K562 (cell line): Measurements from ENCODE around the gene LRRIQ1. TPM values are rescaled to one million over a fixed set of nuclear protein-coding genes. Genes with fewer than 3 reads are reported as not detected.
A peak's percentile ranks its signal among the peaks of the same experiment; 100 is the strongest.

Source experiments
- ATAC-seq: fragments of 200-7000 bp; cut with Tn5 transposase; 3 replicates; pipeline ENCODE4 v1.9.1; 2020; ENCODE audit warnings: moderate library complexity
- BruUV-seq: library from RNA; stranded (reverse); fragments of 400-500 nt; replicated peaks from 2 replicates; lab custom pipeline; 2021; lab: Mats Ljungman, UMichigan
- CTCF ChIA-PET: fragments of 300-600 bp; formaldehyde crosslinking; extraction: SDS; loops from one replicate; lab custom pipeline; 2021; ENCODE audit warnings: low intra/inter-chr PET ratio; lab: Yijun Ruan, JAX
- POLR2A ChIA-PET: fragments of 300-600, 350-650 bp; sonication (Branson Sonifier 250); formaldehyde crosslinking; extraction: SDS; loops from one replicate; lab custom pipeline; 2021; ENCODE audit warnings: antibody characterized with exemption, inconsistent platforms; lab: Yijun Ruan, JAX
- DNase-seq, 4 experiments: peaks; one replicate each; pipeline versions ENCODE4 v3.0.0 to v3.0.0-alpha.2; 2011 to 2018; ENCODE audit warnings: low spot score in 3 of 4, mixed read lengths in 3 of 4; ENCODE audit errors: extremely low read depth in 1 of 4
- FAIRE-seq: peaks from 2 replicates; lab custom pipeline; 2011; peaks lifted over from hg19 to GRCh38; lab: Jason Lieb, UNC
- H2AFZ ChIP-seq: 2 replicates; pipeline ENCODE4 v1.6.0; 2011; ENCODE audit warnings: low read depth, low read length, control low read depth, inconsistent platforms
- H3K27ac ChIP-seq: fragments of 200-600 bp; 3 replicates; pipeline ENCODE4 v1.8.0; 2011; ENCODE audit warnings: low read depth, mild to moderate bottlenecking, control low read depth, inconsistent platforms, low read length, moderate library complexity, mixed read lengths; ENCODE audit errors: extremely low read depth
- H3K27me3 ChIP-seq, 2 experiments: fragments of 300-600 bp in 1 of 2; 2 replicates in 1 of 2; 3 replicates in 1 of 2; pipeline versions ENCODE4 v1.6.0 to v1.8.0; 2011; ENCODE audit warnings: inconsistent platforms in 2 of 2, low read length in 2 of 2, mild to moderate bottlenecking in 1 of 2, mixed read lengths in 1 of 2, moderate library complexity in 1 of 2; ENCODE audit not compliant: control insufficient read depth in 2 of 2, insufficient read depth in 2 of 2
- H3K36me3 ChIP-seq: fragments of 300-600 bp; 3 replicates; pipeline ENCODE4 v1.8.0; 2011; ENCODE audit warnings: mild to moderate bottlenecking, low read length, inconsistent platforms; ENCODE audit not compliant: control insufficient read depth, insufficient read depth
- H3K4me1 ChIP-seq, 2 experiments: fragments of 200-600 bp in 1 of 2; replicated peaks in 1 of 2; 2 replicates in 1 of 2; 3 replicates in 1 of 2; pipeline versions ENCODE4 v1.5.1 to v1.8.0; 2011; ENCODE audit warnings: inconsistent platforms in 2 of 2, low read length in 2 of 2, mild to moderate bottlenecking in 1 of 2, mixed read lengths in 1 of 2, moderate library complexity in 1 of 2; ENCODE audit not compliant: control insufficient read depth in 2 of 2, insufficient read depth in 2 of 2
- H3K4me2 ChIP-seq: 2 replicates; pipeline ENCODE4 v1.6.1; 2011; ENCODE audit warnings: low read length, control low read depth, inconsistent platforms, mixed read lengths; ENCODE audit not compliant: insufficient read depth
- H3K4me3 ChIP-seq: fragments of 200-600 bp; sonication (generic), shearing (Covaris generic); 2 replicates; pipeline ENCODE4 v1.5.1; 2016; ENCODE audit warnings: control low read depth, inconsistent platforms
- H3K79me2 ChIP-seq: fragments of 200-600 bp; 3 replicates; pipeline ENCODE4 v1.8.0; 2011; ENCODE audit warnings: low read length, inconsistent platforms; ENCODE audit not compliant: control insufficient read depth, insufficient read depth
- H3K9ac ChIP-seq, 2 experiments: 2 replicates each; pipeline versions ENCODE4 v1.6.0 to v1.6.1; 2011; ENCODE audit warnings: low read depth in 2 of 2, low read length in 2 of 2, control low read depth in 1 of 2, inconsistent platforms in 1 of 2, mild to moderate bottlenecking in 1 of 2, mixed read lengths in 1 of 2; ENCODE audit not compliant: insufficient read depth in 1 of 2
- H3K9me1 ChIP-seq: one replicate; pipeline ENCODE4 v1.6.0; 2011; ENCODE audit warnings: inconsistent platforms, mild to moderate bottlenecking, low read length, moderate library complexity; ENCODE audit not compliant: control insufficient read depth, insufficient read depth
- H3K9me3 ChIP-seq: replicated peaks from 2 replicates; pipeline ENCODE4 v1.5.1; 2011; ENCODE audit warnings: low read depth, low read length, inconsistent platforms; ENCODE audit not compliant: control insufficient read depth, insufficient read depth
- H4K20me1 ChIP-seq: replicated peaks from 2 replicates; pipeline ENCODE4 v1.6.1; 2011; ENCODE audit warnings: low read length, inconsistent platforms, mixed read lengths; ENCODE audit not compliant: control insufficient read depth, insufficient read depth
- CBFB ChIP-seq: sonication (generic); formaldehyde crosslinking; IDR thresholded peaks from 2 replicates; pipeline ENCODE4 v1.4.0; 2020; ENCODE audit warnings: mild to moderate bottlenecking, missing genetic modification reagents
- GTF2F1 ChIP-seq: IDR thresholded peaks from 2 replicates; pipeline ENCODE4 v1.6.1; 2011; ENCODE audit warnings: low read depth, low read length, improper control_type of control experiment
- HDAC8 ChIP-seq: fragments of 450-650 bp; IDR thresholded peaks from 2 replicates; pipeline ENCODE4 v1.6.1; 2016; ENCODE audit warnings: mild to moderate bottlenecking, missing genetic modification characterization, moderate library complexity, missing compliant biosample characterization
- KAT8 ChIP-seq: fragments of 450-650 bp; IDR thresholded peaks from 2 replicates; pipeline ENCODE4 v1.6.1; 2016; ENCODE audit warnings: low read depth, mild to moderate bottlenecking
- MLLT1 ChIP-seq, 2 experiments: fragments of 450-650 bp; IDR thresholded peaks; 2 replicates each; pipeline ENCODE4 v1.6.1; 2016
- PHB2 ChIP-seq: fragments of 450-650 bp; IDR thresholded peaks from 2 replicates; pipeline ENCODE4 v1.6.1; 2017; ENCODE audit warnings: low read depth
- PYGO2 ChIP-seq: fragments of 450-650 bp; IDR thresholded peaks from 2 replicates; pipeline ENCODE4 v1.6.1; 2016; ENCODE audit warnings: mild to moderate bottlenecking, missing genetic modification characterization, moderate library complexity, missing compliant biosample characterization
- RFX1 ChIP-seq: fragments of 450-650 bp; IDR thresholded peaks from 2 replicates; pipeline ENCODE4 v1.6.1; 2016; ENCODE audit warnings: mild to moderate bottlenecking, moderate library complexity
- TAL1 ChIP-seq: fragments of 450-650 bp; IDR thresholded peaks from 2 replicates; pipeline ENCODE4 v1.6.1; 2016; ENCODE audit warnings: mild to moderate bottlenecking
- ZBTB11 ChIP-seq, 3 experiments: fragments of 200-800 bp in 1 of 3; fragments of 250-450 bp in 1 of 3; fragments of 450-650 bp in 1 of 3; sonication (Bioruptor Pico) in 1 of 3; sonication (Bioruptor generic) in 1 of 3; formaldehyde crosslinking in 1 of 3; IDR thresholded peaks; 2 replicates each; pipeline versions ENCODE4 v1.6.1 to v1.8.0; 2016 to 2022; ENCODE audit warnings: mild to moderate bottlenecking in 2 of 3, missing genetic modification characterization in 2 of 3, missing compliant biosample characterization in 1 of 3, moderate library complexity in 1 of 3
- ZBTB34 ChIP-seq: fragments of 250-450 bp; sonication (Bioruptor Pico); IDR thresholded peaks from 2 replicates; pipeline ENCODE4 v1.8.0; 2021; ENCODE audit warnings: mild to moderate bottlenecking, moderate library complexity
- ZKSCAN1 ChIP-seq: fragments of 150-350 bp; IDR thresholded peaks from 2 replicates; pipeline ENCODE4 v1.6.1; 2016; ENCODE audit warnings: low read depth, low read length
- ZNF589 ChIP-seq: fragments of 200-800 bp; sonication (Bioruptor generic); IDR thresholded peaks from 2 replicates; pipeline ENCODE4 v1.6.1; 2016; ENCODE audit warnings: low read depth, missing genetic modification characterization, missing compliant biosample characterization
- WGBS: fragments of 100-300 bp; shearing (Covaris generic); methylation state at CpG from one replicate; pipeline ENCODE4 v1.1.6; 2016; ENCODE audit warnings: low coverage, mixed read lengths; ENCODE audit not compliant: insufficient coverage; ENCODE audit errors: missing lambda C conversion rate; 5-methylcytosine and 5-hydroxymethylcytosine counted together
- in situ Hi-C: fragments of 300-500 bp; cut with MboI; formaldehyde crosslinking; loops from 4 replicates; pipeline ENCODE4 v1.15.0; 2018; ENCODE audit warnings: inconsistent platforms, mixed read lengths
- intact Hi-C: fragments of 100-400 bp; cut with micrococcal nuclease; formaldehyde crosslinking; loops from 2 replicates; pipeline ENCODE4 v1.14.2; 2022
- polyA plus RNA-seq, 8 experiments: library from polyadenylated mRNA; depleted of rRNA in 4 of 8; stranded (reverse) in 5 of 8; unstranded in 3 of 8; fragments of >200 nt; fragmentation: Nextera tagmentation in 2 of 8; fragmentation: Illumina TruSeq in 1 of 8; extraction: Ambion mirVana in 2 of 8; extraction: Trizol in 1 of 8; gene quantifications; 2 replicates each; pipeline versions ENCODE4 v1.2.1 to v1.2.3, GENCODE V29; 2011 to 2014; ENCODE audit warnings: inconsistent platforms in 1 of 8, missing spikeins in 1 of 8
- total RNA-seq, 7 experiments: library from RNA; depleted of rRNA in 6 of 7; stranded (reverse); fragments of >200 nt in 6 of 7; fragmentation: Illumina TruSeq in 2 of 7; extraction: Trizol in 2 of 7; gene quantifications; 2 replicates each; pipeline versions ENCODE4 v1.2.1 to v1.2.3, GENCODE V29; 2011 to 2021; ENCODE audit warnings: low replicate concordance in 1 of 7
- TF ChIP-seq, protein P1 (sequence below): sonication (generic); formaldehyde crosslinking; IDR thresholded peaks from 2 replicates; pipeline ENCODE4 v1.8.0; 2022; ENCODE audit warnings: mild to moderate bottlenecking, missing genetic modification reagents

LRRIQ1 gene
- total and polyA plus RNA-seq, 9 of the 15 experiments (the other 6 are each of a cell fraction or from before 2014, with no cell fraction given): not detected

DNA sequence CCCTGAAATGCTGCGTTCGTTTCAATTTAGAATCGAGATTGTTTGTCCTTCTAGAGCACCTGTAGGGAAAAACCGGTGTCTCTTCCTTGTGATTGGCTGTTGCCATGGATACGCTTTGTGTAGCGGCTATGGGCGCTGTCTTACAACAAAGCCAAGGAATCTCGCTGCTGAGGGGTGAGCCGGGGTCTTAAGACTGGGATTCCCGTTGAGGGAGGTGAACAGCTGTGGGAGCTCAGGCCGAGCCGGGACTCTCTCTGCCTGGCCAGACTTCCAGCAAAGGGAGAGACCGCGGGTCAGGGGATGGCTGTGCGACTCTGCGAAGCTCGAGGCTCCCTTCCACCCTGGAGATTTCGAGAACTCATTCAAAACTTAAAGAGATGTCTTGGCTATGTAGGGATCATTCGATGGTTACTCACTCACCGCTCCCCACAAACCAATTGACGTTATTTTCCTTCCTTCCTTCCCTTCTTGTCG is at the start of gene LRRIQ1, which contains the start of gene TSPAN19 (continued):
- TF ChIP-seq ZBTB11 (CRISPR knock-in tag; IDR thresholded peaks at IDR 0.05) (0 out of 6 replicates have a peak, but pooled peaks of 1 of the 3 experiments have one; percentile 13), CBFB (CRISPR knock-in tag) (no peak), RFX1 (peak; percentile 58)

DNA sequence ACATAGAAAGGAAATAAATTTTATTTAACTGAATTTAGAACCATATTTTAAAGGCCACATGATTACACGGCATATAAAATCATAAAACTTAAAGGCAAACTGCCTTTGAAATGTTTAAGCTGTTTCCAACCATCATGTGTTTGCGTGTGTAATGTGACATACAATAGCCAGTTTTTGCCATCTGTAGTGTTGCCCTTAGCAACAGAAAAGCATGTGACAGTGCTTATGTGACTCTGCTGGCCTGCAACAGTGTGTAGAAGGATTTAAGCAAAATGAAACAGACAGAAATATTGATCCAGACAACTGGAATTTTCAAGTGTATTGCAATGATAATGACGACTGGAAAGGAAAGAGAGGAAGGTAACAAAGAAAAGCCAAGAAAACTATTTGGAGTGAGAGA is 49.6 kb upstream of the LRRIQ1 start:
- no peak for DNase-seq
- in situ Hi-C loops: no loop called here
- Histone ChIP-seq H2AFZ (no peak overlapping the region), H3K4me1 (no peaks in the 10 kb centered on the region), H3K36me3 (no peaks in the 10 kb centered on the region), H3K4me3 (no peak overlapping the region), H3K79me2 (no peaks in the 10 kb centered on the region), H3K4me2 (no peak overlapping the region), H3K27ac (no peak overlapping the region), H3K9ac (no peak overlapping the region), H3K9me1 (no peaks in the 10 kb centered on the region), H4K20me1 (no peaks in the 10 kb centered on the region), H3K9me3 (no peaks in the 10 kb centered on the region; the same call in 1 of the 2 replicates), H3K27me3 (no peaks in the 10 kb centered on the region)
- intact Hi-C loops: no loop called here
- BruUV-seq: no TSS peak
- no peak for FAIRE-seq
- CTCF ChIA-PET: no interaction called here
- POLR2A ChIA-PET: no interaction called here
- no peak for ATAC-seq
- 0% methylated on average over 3 of the region's 3 CpGs for WGBS
- no peak for TF ChIP-seq HDAC8 (tag)
- no peak for TF ChIP-seq KAT8
- TF ChIP-seq, protein P1, sequence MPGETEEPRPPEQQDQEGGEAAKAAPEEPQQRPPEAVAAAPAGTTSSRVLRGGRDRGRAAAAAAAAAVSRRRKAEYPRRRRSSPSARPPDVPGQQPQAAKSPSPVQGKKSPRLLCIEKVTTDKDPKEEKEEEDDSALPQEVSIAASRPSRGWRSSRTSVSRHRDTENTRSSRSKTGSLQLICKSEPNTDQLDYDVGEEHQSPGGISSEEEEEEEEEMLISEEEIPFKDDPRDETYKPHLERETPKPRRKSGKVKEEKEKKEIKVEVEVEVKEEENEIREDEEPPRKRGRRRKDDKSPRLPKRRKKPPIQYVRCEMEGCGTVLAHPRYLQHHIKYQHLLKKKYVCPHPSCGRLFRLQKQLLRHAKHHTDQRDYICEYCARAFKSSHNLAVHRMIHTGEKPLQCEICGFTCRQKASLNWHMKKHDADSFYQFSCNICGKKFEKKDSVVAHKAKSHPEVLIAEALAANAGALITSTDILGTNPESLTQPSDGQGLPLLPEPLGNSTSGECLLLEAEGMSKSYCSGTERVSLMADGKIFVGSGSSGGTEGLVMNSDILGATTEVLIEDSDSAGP (CRISPR knock-in tag): no peak
- no peak for TF ChIP-seq ZBTB34 (CRISPR knock-in tag)
- no peak for TF ChIP-seq PYGO2 (tag)
- TF ChIP-seq GTF2F1: no peak
- TF ChIP-seq ZKSCAN1: no peak
- no peak for TF ChIP-seq PHB2
- TF ChIP-seq MLLT1 (IDR thresholded peaks at IDR 0.05): no peak
- no peak for TF ChIP-seq TAL1
- TF ChIP-seq ZNF589: no peak
